ENCODE measurements around the gene ABLIM1.

- TF ChIP-seq RAD21 (IDR thresholded peaks at IDR 0.05; ENCODE audit: low read length) (no peak), POLR2A (IDR thresholded peaks at IDR 0.05; ENCODE audit: low read depth, low read length) (no peak), CHD1 (IDR thresholded peaks at IDR 0.05; ENCODE audit: low read depth, low read length) (no peak), RCOR1 (IDR thresholded peaks at IDR 0.05; ENCODE audit: insufficient replicate concordance, low read length) (no peak)
- TF ChIP-seq, protein P1, sequence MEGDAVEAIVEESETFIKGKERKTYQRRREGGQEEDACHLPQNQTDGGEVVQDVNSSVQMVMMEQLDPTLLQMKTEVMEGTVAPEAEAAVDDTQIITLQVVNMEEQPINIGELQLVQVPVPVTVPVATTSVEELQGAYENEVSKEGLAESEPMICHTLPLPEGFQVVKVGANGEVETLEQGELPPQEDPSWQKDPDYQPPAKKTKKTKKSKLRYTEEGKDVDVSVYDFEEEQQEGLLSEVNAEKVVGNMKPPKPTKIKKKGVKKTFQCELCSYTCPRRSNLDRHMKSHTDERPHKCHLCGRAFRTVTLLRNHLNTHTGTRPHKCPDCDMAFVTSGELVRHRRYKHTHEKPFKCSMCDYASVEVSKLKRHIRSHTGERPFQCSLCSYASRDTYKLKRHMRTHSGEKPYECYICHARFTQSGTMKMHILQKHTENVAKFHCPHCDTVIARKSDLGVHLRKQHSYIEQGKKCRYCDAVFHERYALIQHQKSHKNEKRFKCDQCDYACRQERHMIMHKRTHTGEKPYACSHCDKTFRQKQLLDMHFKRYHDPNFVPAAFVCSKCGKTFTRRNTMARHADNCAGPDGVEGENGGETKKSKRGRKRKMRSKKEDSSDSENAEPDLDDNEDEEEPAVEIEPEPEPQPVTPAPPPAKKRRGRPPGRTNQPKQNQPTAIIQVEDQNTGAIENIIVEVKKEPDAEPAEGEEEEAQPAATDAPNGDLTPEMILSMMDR (conservative IDR thresholded peaks at IDR 0.05; ENCODE audit: low read depth, low read length) = no peak
- TF ChIP-seq, protein P2, sequence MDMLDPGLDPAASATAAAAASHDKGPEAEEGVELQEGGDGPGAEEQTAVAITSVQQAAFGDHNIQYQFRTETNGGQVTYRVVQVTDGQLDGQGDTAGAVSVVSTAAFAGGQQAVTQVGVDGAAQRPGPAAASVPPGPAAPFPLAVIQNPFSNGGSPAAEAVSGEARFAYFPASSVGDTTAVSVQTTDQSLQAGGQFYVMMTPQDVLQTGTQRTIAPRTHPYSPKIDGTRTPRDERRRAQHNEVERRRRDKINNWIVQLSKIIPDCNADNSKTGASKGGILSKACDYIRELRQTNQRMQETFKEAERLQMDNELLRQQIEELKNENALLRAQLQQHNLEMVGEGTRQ (IDR thresholded peaks at IDR 0.05; ENCODE audit: low read depth, low read length) = no peak
These were observed 84.6 kb downstream of the ABLIM1 start for GRCh38 chr10:114573330-114574045.

All from IMR-90 (cell line).